GM18517 (cell line): ENCODE results near the gene NDUFA12.
A peak's percentile ranks its signal among the peaks of the same experiment; 100 is the strongest.
"Not testable (repeated sequence)": the region's sequence is repeated elsewhere in the genome, so short reads cannot be mapped to it uniquely, and the experiment has no call there.

Source experiments
- ATAC-seq: cut with Tn5 transposase; IDR thresholded peaks from one replicate; pipeline ENCODE4 v1.9.1; 2021; ENCODE audit warnings: mild to moderate bottlenecking, moderate library complexity; ENCODE audit not compliant: unreplicated experiment

Gene NDUFA12

DNA sequence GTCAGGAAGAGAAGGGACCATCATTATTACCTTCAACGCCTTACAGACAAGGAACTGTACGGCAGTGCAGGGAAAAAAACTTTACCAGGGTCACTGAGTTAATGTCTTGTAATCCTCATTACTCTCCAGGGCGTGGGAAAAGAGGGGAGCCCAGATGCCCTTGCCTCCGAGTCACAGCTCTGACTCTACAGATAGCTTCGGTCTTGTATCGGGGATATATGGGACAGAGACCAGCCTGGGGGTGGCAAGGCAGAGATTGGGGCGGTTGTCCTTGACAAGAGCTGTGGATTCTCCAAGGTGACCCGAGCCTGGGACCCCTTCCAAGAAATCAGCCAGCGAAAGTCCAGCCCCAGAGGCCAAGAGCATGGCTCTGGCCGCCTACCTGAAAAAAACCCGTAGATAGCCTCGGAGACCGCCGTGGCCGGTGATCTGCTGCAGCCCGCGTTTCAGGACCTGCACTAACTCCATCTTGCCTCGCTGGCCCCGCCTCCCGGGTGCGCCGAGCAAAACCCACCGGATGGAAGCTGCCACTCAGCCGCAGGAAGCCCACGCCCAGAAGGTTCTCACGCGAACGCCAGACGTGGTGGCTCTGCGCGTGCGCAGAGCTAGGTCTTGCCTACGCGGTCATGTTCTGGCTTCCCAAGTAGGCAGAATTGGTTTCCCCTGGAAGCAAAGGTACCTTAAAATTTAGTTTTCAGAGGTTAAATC lies at the start of gene NDUFA12:
TSS of gene NDUFA12 (minus strand) at position 485 of the 708 bp plus-strand sequence. CDS start at position 468, 17 bp downstream.
- peak; percentile 96 for ATAC-seq

- no peak for ATAC-seq
Observed at GRCh38 chr12:95051241-95051640, 47.7 kb upstream of the NDUFA12 start.

GRCh38 chr12:95037906-95038305 lies 34.4 kb upstream of the NDUFA12 start:
- no peak for ATAC-seq

- ATAC-seq, result no peak
Observed at GRCh38 chr12:95034750-95035149, 31.3 kb upstream of the NDUFA12 start.

DNA sequence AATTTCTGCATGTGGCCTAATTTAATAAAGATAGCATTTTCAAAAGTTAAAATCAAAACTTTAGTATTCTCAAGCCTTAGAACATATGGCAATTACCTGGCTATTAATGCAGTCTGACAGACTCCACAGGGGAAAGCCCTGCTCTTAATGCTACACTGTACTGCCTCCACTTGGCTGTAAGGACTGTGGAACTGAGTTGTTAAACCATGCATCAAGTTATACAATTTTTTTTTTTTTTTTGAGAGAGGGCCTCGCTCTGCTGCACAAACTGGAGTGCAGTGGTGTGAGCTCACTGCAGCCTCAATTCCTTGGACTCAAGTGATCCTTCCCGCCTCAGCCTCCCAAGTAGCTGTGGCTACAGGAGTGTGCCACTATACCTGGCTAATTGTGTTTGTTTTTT lies 19.0 kb upstream of the NDUFA12 start:
- ATAC-seq, result no peak

- ATAC-seq, result no peak
Observed at GRCh38 chr12:95017482-95017881, 14.0 kb upstream of the NDUFA12 start.

DNA sequence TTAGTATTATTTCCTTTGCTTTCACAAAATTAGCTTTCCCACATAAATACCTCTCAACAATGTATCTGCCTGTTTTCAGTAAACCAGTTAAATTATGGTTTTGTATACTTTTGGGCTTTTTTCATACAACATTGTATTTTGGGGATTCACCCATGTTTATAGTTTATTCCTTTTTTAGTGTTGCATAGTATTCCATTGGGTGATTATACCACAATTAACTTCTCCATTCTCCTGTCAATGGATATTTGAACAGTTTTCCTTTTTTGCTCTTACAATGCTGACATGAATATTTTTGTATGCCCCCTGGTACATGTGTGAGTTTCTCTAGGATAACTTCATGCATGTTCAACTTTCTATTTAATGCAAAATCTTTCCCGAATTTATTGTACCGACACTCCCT lies 12.6 kb upstream of the NDUFA12 start:
- ATAC-seq, result no peak

DNA sequence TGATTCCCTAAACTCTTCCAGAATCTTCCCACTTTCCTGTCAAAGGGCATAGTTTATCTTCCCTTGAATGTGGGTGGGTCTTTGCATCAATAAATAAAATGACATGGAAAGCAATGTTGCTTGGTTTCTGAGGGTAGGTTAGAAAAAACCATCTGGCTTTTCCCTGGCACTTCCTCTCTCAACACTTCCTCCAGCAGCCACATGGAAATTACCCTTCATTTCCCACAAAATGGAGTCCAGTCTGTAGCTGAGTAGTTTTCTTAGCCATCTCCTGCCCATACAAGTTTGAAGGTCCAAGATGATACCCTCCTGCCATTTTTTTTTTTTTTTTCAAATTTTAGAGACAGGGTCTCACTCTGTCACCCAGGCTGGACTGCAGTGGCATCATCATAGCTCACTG lies 11.1 kb upstream of the NDUFA12 start:
- no peak for ATAC-seq

GRCh38 chr12:95006206-95006605 lies 2.7 kb upstream of the NDUFA12 start:
- ATAC-seq, result no peak

DNA sequence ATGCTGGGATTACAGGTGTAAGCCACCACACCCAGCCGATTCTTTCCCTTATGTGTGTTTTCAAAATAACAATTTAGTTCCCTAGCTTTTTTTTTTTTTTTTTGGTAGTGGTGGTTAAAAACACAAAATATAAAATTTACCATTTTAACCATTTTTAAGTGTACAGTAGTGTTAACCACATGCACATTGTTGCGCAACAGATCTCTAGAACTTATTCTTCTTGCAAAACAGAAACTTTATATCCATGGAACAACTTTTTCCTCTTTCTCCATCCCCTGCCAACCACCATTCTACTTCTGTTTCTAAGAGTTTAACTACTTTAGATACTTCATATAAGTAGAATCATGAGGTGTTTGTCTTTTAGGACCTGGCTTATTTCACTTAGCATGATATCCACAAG lies 1.1 kb upstream of the NDUFA12 start:
- ATAC-seq, result no peak

GRCh38 chr12:95003921-95004272 lies 400 bp upstream of the NDUFA12 start:
- ATAC-seq, result no peak

GRCh38 chr12:95002754-95003153 lies 743 bp downstream of the NDUFA12 start:
- ATAC-seq, result no peak

DNA sequence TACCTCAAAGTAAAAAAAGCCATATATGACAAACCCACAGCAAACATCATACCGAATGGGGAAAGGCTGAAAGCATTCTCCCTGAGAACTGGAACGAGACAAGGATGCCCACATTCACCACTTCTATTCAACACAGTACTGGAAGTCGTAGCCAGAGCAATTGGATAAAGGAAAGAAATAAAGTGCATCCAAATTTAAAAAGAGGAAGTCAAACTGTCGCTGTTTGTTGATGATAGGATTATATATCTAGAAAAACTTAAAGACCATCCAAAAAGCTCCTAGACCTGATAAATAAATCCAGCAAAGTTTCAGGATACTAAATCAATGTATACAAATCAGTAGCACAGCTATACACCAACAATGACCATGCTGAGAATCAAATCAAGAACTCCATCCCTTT lies 5.2 kb downstream of the NDUFA12 start:
- ATAC-seq, result no peak

- ATAC-seq, result no peak
Observed at GRCh38 chr12:94997726-94998125, 5.8 kb downstream of the NDUFA12 start.

GRCh38 chr12:94997061-94997460 lies 6.4 kb downstream of the NDUFA12 start:
- no peak for ATAC-seq

- no peak for ATAC-seq
Observed at GRCh38 chr12:94994312-94994711, 9.2 kb downstream of the NDUFA12 start.

GRCh38 chr12:94993855-94994254 lies 9.6 kb downstream of the NDUFA12 start:
- ATAC-seq, result not testable (repeated sequence)

- no peak for ATAC-seq
Observed at GRCh38 chr12:94990222-94990621, 13.3 kb downstream of the NDUFA12 start.

DNA sequence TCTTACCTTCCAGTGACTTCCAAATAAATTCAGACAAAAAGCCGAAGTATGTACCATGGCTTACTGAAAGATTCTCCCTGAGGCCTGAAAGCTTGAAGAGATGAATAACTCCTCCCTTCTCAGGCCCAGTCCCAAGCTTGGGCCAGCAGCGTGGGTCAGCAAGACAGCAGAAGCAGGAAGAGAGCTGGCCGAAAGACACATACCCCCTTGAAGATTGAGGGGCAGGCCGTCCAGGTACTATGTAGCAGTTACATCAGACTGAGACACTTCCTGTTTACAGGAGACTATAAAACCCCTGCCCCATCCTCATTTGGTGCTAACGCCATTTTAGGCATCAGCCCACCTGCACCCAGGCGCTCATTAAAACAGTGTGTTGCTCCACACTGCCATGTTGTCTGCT lies 15.0 kb downstream of the NDUFA12 start:
- ATAC-seq, result no peak

DNA sequence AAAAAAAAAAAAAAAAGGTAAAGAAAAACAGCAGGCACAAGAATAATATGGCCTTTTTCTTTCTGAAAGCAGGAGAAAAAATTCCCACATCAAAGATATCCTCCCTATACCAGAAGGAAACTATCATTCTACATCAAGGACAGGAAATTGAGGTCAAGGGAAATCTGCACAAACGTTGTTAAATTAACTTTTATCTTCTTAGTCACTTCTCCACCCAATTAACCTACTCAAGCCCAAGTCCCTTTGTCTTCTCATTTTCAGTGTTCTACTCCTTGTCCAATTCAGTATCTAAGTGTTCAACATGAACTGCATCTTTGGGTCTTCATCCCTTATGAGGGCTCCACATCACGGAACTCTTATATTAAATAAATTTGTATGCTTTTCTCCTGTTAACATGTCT lies 15.7 kb downstream of the NDUFA12 start:
- no peak for ATAC-seq

- no peak for ATAC-seq
Observed at GRCh38 chr12:94987076-94987669, 16.3 kb downstream of the NDUFA12 start.

DNA sequence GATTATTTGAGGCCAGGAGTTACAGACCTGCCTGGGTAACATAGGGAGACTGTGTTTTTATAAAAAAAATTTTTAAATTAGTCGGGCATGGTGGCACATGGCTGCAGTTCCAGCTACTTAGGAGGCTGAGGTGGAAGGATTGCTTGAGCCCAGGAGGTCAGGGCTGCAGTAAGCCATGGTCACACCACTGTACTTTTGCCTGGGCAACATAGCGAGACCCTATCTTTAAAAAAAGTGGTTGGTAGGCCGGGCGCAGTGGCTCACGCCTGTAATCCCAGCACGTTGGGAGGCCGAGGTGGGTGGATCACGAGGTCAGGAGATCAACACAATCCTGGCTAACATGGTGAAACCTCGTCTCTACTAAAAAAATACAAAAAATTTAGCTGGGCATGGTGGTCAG lies 18.4 kb downstream of the NDUFA12 start:
- not testable (repeated sequence) for ATAC-seq

DNA sequence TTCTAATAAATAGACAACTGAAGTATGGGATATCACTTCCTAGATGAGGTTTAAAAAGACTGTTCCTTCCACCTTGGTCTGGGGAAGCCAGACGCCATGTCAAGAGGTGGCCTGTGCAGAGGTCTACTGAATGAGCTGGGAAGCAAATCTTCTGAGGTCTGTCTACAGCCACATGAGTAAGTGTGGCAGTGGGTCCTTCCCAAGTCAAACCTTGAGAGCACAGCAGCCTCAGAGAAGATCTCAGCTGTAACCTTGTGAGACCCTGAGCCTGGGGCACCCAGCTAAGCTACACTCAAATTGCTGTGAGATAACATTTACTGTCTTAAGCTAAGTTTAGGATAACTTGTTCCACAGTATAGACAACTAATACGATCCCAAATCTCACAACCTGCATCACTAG lies 20.2 kb downstream of the NDUFA12 start:
- no peak for ATAC-seq
